BJ (cell line): ENCODE results near the gene CLCF1. TPM values are rescaled to one million over a fixed set of nuclear protein-coding genes. Genes with fewer than 3 reads are reported as not detected.

Source experiments
- CTCF ChIA-PET: fragments of 350-600 bp; formaldehyde crosslinking; extraction: SDS; loops from one replicate; lab custom pipeline; 2021; ENCODE audit warnings: antibody characterized with exemption, inconsistent platforms; lab: Yijun Ruan, JAX
- POLR2A ChIA-PET: fragments of 300-600 bp; sonication (Branson Sonifier 250); formaldehyde crosslinking; extraction: SDS; loops from one replicate; lab custom pipeline; 2021; ENCODE audit warnings: antibody characterized with exemption; lab: Charles Lee
- DNase-seq: peaks from one replicate; pipeline ENCODE4 v3.0.0-alpha.2; 2011; ENCODE audit warnings: low read depth
- H3K27me3 ChIP-seq: 2 replicates; pipeline ENCODE4 v1.6.0; 2011; ENCODE audit warnings: low read length; ENCODE audit not compliant: control insufficient read depth, insufficient read depth
- H3K36me3 ChIP-seq: 2 replicates; pipeline ENCODE4 v1.5.1; 2011; ENCODE audit warnings: low read length; ENCODE audit not compliant: control insufficient read depth, insufficient read depth
- H3K4me3 ChIP-seq: 2 replicates; pipeline ENCODE4 v1.5.1; 2011; ENCODE audit warnings: low read depth, mild to moderate bottlenecking, control low read depth, low read length
- CTCF ChIP-seq: IDR thresholded peaks from 2 replicates; pipeline ENCODE4 v1.5.1; 2011; ENCODE audit warnings: low read depth, mild to moderate bottlenecking, control low read depth, inconsistent platforms, low read length, moderate library complexity; ENCODE audit not compliant: insufficient read depth
- polyA plus RNA-seq: library from polyadenylated mRNA; depleted of rRNA; stranded (reverse); fragments of >200 nt; gene quantifications from 2 replicates; pipeline ENCODE4 v1.2.3, GENCODE V29; 2011

CLCF1 gene
- polyA plus RNA-seq, 1 experiment, result 21.3 TPM

- H3K4me3 ChIP-seq, result no peak overlapping the region
- H3K27me3 ChIP-seq, result no peaks in the 10 kb centered on the region
- POLR2A ChIA-PET, result interaction anchor here (0.7 kb wide), 2 partner anchors 49 to 51 kb away, joined by 9 to 29 read pairs; no protein-coding TSS in a partner anchor
- H3K36me3 ChIP-seq, result no peaks in the 10 kb centered on the region
- DNase-seq, result no peak
- CTCF ChIA-PET, result interaction anchor here (0.6 to 20.3 kb wide), 11 partner anchors 11 to 297 kb away, joined by 3 to 892 read pairs (median 5); partner anchors contain the start of genes ANKRD13D, CLCF1, PPP1CA and RAD9A
- TF ChIP-seq CTCF, result no peak
These were observed 23.4 kb downstream of the CLCF1 start for GRCh38 chr11:67349928-67350465.

GRCh38 chr11:67349457-67349856 is 23.9 kb downstream of the CLCF1 start:
- POLR2A ChIA-PET, result interaction anchor here (0.8 kb wide), 1 partner anchor 8 kb away, joined by 3 read pairs; no protein-coding TSS in a partner anchor
- no peak for DNase-seq
- CTCF ChIA-PET, result interaction anchor here (1.2 to 20.3 kb wide), 8 partner anchors 13 to 296 kb away, joined by 3 to 892 read pairs (median 8); partner anchors contain the start of genes ANKRD13D, CLCF1, PPP1CA and RAD9A
- Histone ChIP-seq H3K27me3 (no peaks in the 10 kb centered on the region), H3K4me3 (no peak overlapping the region), H3K36me3 (no peaks in the 10 kb centered on the region)
- no peak for TF ChIP-seq CTCF

GRCh38 chr11:67349036-67349435 is 24.4 kb downstream of the CLCF1 start:
- CTCF ChIA-PET, result interaction anchor here (0.7 to 20.3 kb wide), 5 partner anchors 18 to 281 kb away, joined by 3 to 892 read pairs (median 5); partner anchors contain the start of genes CLCF1 and RAD9A
- TF ChIP-seq CTCF, result no peak
- H3K27me3 ChIP-seq, result no peaks in the 10 kb centered on the region
- H3K4me3 ChIP-seq, result no peak overlapping the region
- H3K36me3 ChIP-seq, result no peaks in the 10 kb centered on the region
- DNase-seq, result no peak
- POLR2A ChIA-PET, result interaction anchor here (0.8 kb wide), 1 partner anchor 9 kb away, joined by 3 read pairs; no protein-coding TSS in a partner anchor

- no peak for DNase-seq
- Histone ChIP-seq H3K27me3 (no peaks in the 10 kb centered on the region), H3K4me3 (no peak overlapping the region), H3K36me3 (no peaks in the 10 kb centered on the region)
- CTCF ChIA-PET, result interaction anchor here (1.4 to 20.3 kb wide), 8 partner anchors 8 to 85 kb away, joined by 5 to 892 read pairs (median 25); partner anchors contain the start of genes CLCF1 and RAD9A
- TF ChIP-seq CTCF, result no peak
- POLR2A ChIA-PET, result no interaction called here
These were observed 25.2 kb downstream of the CLCF1 start for GRCh38 chr11:67347964-67348749.
